HCT116 (cell line): ENCODE measurements around the gene SLC39A1. TPM values are rescaled to one million over a fixed set of nuclear protein-coding genes. Genes with fewer than 3 reads are reported as not detected.

Experiments used
- ATAC-seq: fragments of 200-7000 bp; cut with Tn5 transposase; 2 replicates; pipeline ENCODE4 v1.9.1; 2020; ENCODE audit warnings: mild to moderate bottlenecking, moderate library complexity
- BruUV-seq: library from RNA; stranded (reverse); fragments of 400-500 nt; replicated peaks from 2 replicates; lab custom pipeline; 2021; lab: Mats Ljungman, UMichigan
- CTCF ChIA-PET: fragments of 300-600 bp; sonication (Branson Sonifier 250); formaldehyde crosslinking; loops from one replicate; lab custom pipeline; 2021; ENCODE audit warnings: antibody characterized with exemption; lab: Charles Lee
- POLR2A ChIA-PET: fragments of 300-600, 350-600 bp; sonication (Branson Sonifier 250); formaldehyde crosslinking; loops from one replicate; lab custom pipeline; 2021; ENCODE audit warnings: antibody characterized with exemption; lab: Charles Lee
- RAD21 ChIA-PET, 2 experiments: fragments of 300-600 bp; sonication (Branson Sonifier 250); formaldehyde crosslinking; loops; one replicate each; lab custom pipeline; 2023; ENCODE audit warnings: low total read pairs in 2 of 2; ENCODE audit not compliant: uncharacterized antibody in 2 of 2, unreplicated experiment in 2 of 2, low non-redundant PET in 1 of 2; lab: Charles Lee
- DNase-seq: peaks from one replicate; pipeline ENCODE4 v3.0.0-alpha.2; 2010; ENCODE audit warnings: low read depth, low spot score
- H2AFZ ChIP-seq: fragments of 200-600 bp; shearing (Covaris generic), sonication (generic); 2 replicates; pipeline ENCODE4 v1.6.1; 2017; ENCODE audit warnings: low read depth, mixed run types, mixed read lengths, antibody characterized with exemption, low read length; ENCODE audit not compliant: poor library complexity, severe bottlenecking
- H3K27ac ChIP-seq: 2 replicates; pipeline ENCODE4 v1.5.1; 2012; ENCODE audit warnings: low read depth, low read length
- H3K27me3 ChIP-seq: fragments of 200-600 bp; sonication (generic); 2 replicates; pipeline ENCODE4 v1.6.1; 2016; ENCODE audit warnings: mixed run types, low read length, mixed read lengths; ENCODE audit not compliant: insufficient read depth
- H3K36me3 ChIP-seq, 2 experiments: fragments of 200-500 bp in 1 of 2; fragments of 200-600 bp in 1 of 2; sonication (Bioruptor generic) in 1 of 2; sonication (generic) in 1 of 2; 2 replicates each; pipeline versions ENCODE4 v1.5.1 to v1.6.1; 2014 to 2016; ENCODE audit warnings: low read length in 2 of 2, inconsistent platforms in 1 of 2, mixed read lengths in 1 of 2, mixed run types in 1 of 2; ENCODE audit not compliant: insufficient read depth in 2 of 2, control insufficient read depth in 1 of 2
- H3K4me1 ChIP-seq, 2 experiments: fragments of 200-600 bp in 1 of 2; sonication (generic) in 1 of 2; 2 replicates each; pipeline versions ENCODE4 v1.5.1 to v1.6.1; 2012 to 2017; ENCODE audit warnings: low read length in 2 of 2, inconsistent platforms in 1 of 2, mild to moderate bottlenecking in 1 of 2, mixed read lengths in 1 of 2, mixed run types in 1 of 2, moderate library complexity in 1 of 2; ENCODE audit not compliant: insufficient read depth in 2 of 2, control insufficient read depth in 1 of 2
- H3K4me2 ChIP-seq: fragments of 200-600 bp; sonication (generic); 2 replicates; pipeline ENCODE4 v1.6.1; 2017; ENCODE audit warnings: mixed run types, low read length, mixed read lengths
- H3K4me3 ChIP-seq, 2 experiments: fragments of 200-600 bp in 1 of 2; sonication (generic) in 1 of 2; replicated peaks in 1 of 2; 2 replicates each; pipeline ENCODE4 v1.5.1; 2011 to 2016; ENCODE audit warnings: low read length in 2 of 2, control low read depth in 1 of 2, low read depth in 1 of 2, mild to moderate bottlenecking in 1 of 2, mixed read lengths in 1 of 2, mixed run types in 1 of 2
- H3K79me2 ChIP-seq: fragments of 200-600 bp; sonication (generic); 2 replicates; pipeline ENCODE4 v1.6.1; 2017; ENCODE audit warnings: mild to moderate bottlenecking, mixed run types, low read length, moderate library complexity, mixed read lengths; ENCODE audit not compliant: insufficient read depth
- H3K9ac ChIP-seq: fragments of 200-600 bp; sonication (generic); 2 replicates; pipeline ENCODE4 v1.6.1; 2016; ENCODE audit warnings: low read length, mixed read lengths
- H3K9me2 ChIP-seq: fragments of 200-600 bp; sonication (generic), shearing (Covaris generic); 2 replicates; pipeline ENCODE4 v1.6.1; 2017; ENCODE audit warnings: mixed run types, mild to moderate bottlenecking, moderate library complexity; ENCODE audit not compliant: insufficient read depth
- H3K9me3 ChIP-seq, 2 experiments: fragments of 200-500 bp in 1 of 2; fragments of 200-600 bp in 1 of 2; sonication (Bioruptor generic) in 1 of 2; sonication (generic) in 1 of 2; 2 replicates each; pipeline ENCODE4 v1.6.1; 2014 to 2017; ENCODE audit warnings: low read length in 2 of 2, mixed read lengths in 2 of 2, inconsistent platforms in 1 of 2, low read depth in 1 of 2, mild to moderate bottlenecking in 1 of 2, mixed run types in 1 of 2, moderate library complexity in 1 of 2; ENCODE audit not compliant: control insufficient read depth in 1 of 2, insufficient read depth in 1 of 2
- H4K20me1 ChIP-seq: fragments of 200-600 bp; sonication (generic), shearing (Covaris generic); 2 replicates; pipeline ENCODE4 v1.6.1; 2017; ENCODE audit warnings: mixed run types, mild to moderate bottlenecking, moderate library complexity; ENCODE audit not compliant: insufficient read depth
- CBX3 ChIP-seq: IDR thresholded peaks from 2 replicates; pipeline ENCODE4 v1.6.1; 2012; ENCODE audit warnings: low read depth
- CEBPB ChIP-seq: IDR thresholded peaks from 2 replicates; pipeline ENCODE4 v1.6.1; 2012; ENCODE audit warnings: low read depth
- EGR1 ChIP-seq: IDR thresholded peaks from 2 replicates; pipeline ENCODE4 v1.6.1; 2012; ENCODE audit warnings: low read depth
- ELF1 ChIP-seq: IDR thresholded peaks from 2 replicates; pipeline ENCODE4 v1.6.1; 2012; ENCODE audit warnings: low read depth, borderline replicate concordance
- EZH2 ChIP-seq: fragments of 200-600 bp; sonication (generic); IDR thresholded peaks from 2 replicates; pipeline ENCODE4 v1.6.1; 2017; ENCODE audit warnings: antibody characterized with exemption, mixed run types
- EZH2phosphoT487 ChIP-seq: fragments of 200-600 bp; IDR thresholded peaks from 2 replicates; pipeline ENCODE4 v1.6.1; 2018; ENCODE audit warnings: antibody characterized with exemption, borderline replicate concordance
- FOSL1 ChIP-seq: IDR thresholded peaks from 2 replicates; pipeline ENCODE4 v1.6.1; 2012; ENCODE audit warnings: low read depth
- JUND ChIP-seq: IDR thresholded peaks from 2 replicates; pipeline ENCODE4 v1.6.1; 2012
- POLR2A ChIP-seq: IDR thresholded peaks from 2 replicates; pipeline ENCODE4 v1.7.0; 2011; ENCODE audit warnings: borderline replicate concordance; ENCODE audit not compliant: insufficient read depth, insufficient read length; ENCODE audit errors: extremely low read depth
- POLR2AphosphoS5 ChIP-seq: IDR thresholded peaks from 2 replicates; pipeline ENCODE4 v1.6.1; 2011; ENCODE audit warnings: mild to moderate bottlenecking, low read depth, low read length, moderate library complexity
- SIN3A ChIP-seq: IDR thresholded peaks from 2 replicates; pipeline ENCODE4 v1.6.1; 2012; ENCODE audit warnings: low read depth
- TCF7L2 ChIP-seq: IDR thresholded peaks from 2 replicates; pipeline ENCODE4 v1.7.0; 2011; ENCODE audit warnings: borderline replicate concordance, inconsistent platforms; ENCODE audit not compliant: insufficient read depth, insufficient read length; ENCODE audit errors: extremely low read depth
- ZNF274 ChIP-seq: fragments of 200-500 bp; sonication (Bioruptor generic); IDR thresholded peaks from 2 replicates; pipeline ENCODE4 v1.6.1; 2014; ENCODE audit warnings: mild to moderate bottlenecking, low read depth, low read length, inconsistent platforms
- intact Hi-C: fragments of 100-400 bp; cut with micrococcal nuclease; formaldehyde crosslinking; loops from 2 replicates; pipeline ENCODE4 v1.10.0; 2022
- total RNA-seq: library from RNA; stranded (reverse); gene quantifications from one replicate; pipeline ENCODE4 v1.2.1, GENCODE V29; 2021; ENCODE audit not compliant: unreplicated experiment
- TF ChIP-seq, protein P1 (sequence below), 3 experiments: fragments of 200-600 bp in 1 of 3; sonication (generic) in 1 of 3; IDR thresholded peaks in 2 of 3; conservative IDR thresholded peaks in 1 of 3; 2 replicates each; pipeline ENCODE4 v1.5.1; 2012 to 2017; ENCODE audit warnings: low read depth in 2 of 3, low read length in 2 of 3, antibody characterized with exemption in 1 of 3, borderline replicate concordance in 1 of 3, control low read depth in 1 of 3, mild to moderate bottlenecking in 1 of 3, mixed read lengths in 1 of 3, mixed run types in 1 of 3, moderate library complexity in 1 of 3; ENCODE audit not compliant: insufficient read depth in 1 of 3
- TF ChIP-seq, protein P2 (sequence below): IDR thresholded peaks from 2 replicates; pipeline ENCODE4 v1.6.1; 2012; ENCODE audit warnings: low read depth
- TF ChIP-seq, protein P3 (sequence below): IDR thresholded peaks from 2 replicates; pipeline ENCODE4 v1.6.1; 2011; ENCODE audit warnings: mild to moderate bottlenecking, low read length, moderate library complexity; ENCODE audit not compliant: insufficient replicate concordance; ENCODE audit errors: extremely low read depth
- TF ChIP-seq, protein P4 (sequence below): IDR thresholded peaks from 2 replicates; pipeline ENCODE4 v1.6.1; 2012

The SLC39A1 gene
- total RNA-seq, 1 experiment from 2014 or later: 51.5 TPM

DNA sequence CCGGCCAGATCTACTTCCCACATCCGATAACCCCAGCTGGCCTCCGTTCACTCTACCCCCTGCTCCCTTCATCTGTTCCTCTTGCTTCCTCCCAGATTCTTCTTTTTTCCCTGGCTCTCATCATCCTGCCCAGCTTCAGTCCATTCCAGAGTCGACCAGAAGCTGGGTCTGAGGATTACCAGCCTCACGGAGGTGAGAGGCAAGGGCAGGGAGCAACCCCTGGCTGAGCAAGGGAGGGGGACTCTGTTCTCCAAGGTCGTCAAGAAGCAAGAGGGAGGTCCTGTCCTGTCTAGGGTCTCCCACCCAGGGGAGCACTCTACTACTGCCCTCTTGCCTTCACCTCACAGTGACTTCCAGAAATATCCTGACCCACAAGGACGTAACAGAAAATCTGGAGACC lies 10.2 kb upstream of the SLC39A1 start:
- CTCF ChIA-PET: no interaction called here
- H4K20me1 ChIP-seq: no peaks in the 10 kb centered on the region
- no peak for TF ChIP-seq EZH2phosphoT487
- TF ChIP-seq, protein P1, sequence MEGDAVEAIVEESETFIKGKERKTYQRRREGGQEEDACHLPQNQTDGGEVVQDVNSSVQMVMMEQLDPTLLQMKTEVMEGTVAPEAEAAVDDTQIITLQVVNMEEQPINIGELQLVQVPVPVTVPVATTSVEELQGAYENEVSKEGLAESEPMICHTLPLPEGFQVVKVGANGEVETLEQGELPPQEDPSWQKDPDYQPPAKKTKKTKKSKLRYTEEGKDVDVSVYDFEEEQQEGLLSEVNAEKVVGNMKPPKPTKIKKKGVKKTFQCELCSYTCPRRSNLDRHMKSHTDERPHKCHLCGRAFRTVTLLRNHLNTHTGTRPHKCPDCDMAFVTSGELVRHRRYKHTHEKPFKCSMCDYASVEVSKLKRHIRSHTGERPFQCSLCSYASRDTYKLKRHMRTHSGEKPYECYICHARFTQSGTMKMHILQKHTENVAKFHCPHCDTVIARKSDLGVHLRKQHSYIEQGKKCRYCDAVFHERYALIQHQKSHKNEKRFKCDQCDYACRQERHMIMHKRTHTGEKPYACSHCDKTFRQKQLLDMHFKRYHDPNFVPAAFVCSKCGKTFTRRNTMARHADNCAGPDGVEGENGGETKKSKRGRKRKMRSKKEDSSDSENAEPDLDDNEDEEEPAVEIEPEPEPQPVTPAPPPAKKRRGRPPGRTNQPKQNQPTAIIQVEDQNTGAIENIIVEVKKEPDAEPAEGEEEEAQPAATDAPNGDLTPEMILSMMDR (IDR thresholded peaks at IDR 0.05 in 2 of 3, conservative IDR thresholded peaks at IDR 0.05 in 1 of 3; ENCODE audit: borderline replicate concordance in 1 of 3, insufficient read depth in 1 of 3, low read depth in 2 of 3, low read length in 2 of 3): no peak
- no peak for TF ChIP-seq JUND
- TF ChIP-seq POLR2A: no peak
- TF ChIP-seq CBX3: no peak
- TF ChIP-seq TCF7L2: no peak
- no peak for TF ChIP-seq FOSL1
- TF ChIP-seq EZH2: no peak
- TF ChIP-seq, protein P2, sequence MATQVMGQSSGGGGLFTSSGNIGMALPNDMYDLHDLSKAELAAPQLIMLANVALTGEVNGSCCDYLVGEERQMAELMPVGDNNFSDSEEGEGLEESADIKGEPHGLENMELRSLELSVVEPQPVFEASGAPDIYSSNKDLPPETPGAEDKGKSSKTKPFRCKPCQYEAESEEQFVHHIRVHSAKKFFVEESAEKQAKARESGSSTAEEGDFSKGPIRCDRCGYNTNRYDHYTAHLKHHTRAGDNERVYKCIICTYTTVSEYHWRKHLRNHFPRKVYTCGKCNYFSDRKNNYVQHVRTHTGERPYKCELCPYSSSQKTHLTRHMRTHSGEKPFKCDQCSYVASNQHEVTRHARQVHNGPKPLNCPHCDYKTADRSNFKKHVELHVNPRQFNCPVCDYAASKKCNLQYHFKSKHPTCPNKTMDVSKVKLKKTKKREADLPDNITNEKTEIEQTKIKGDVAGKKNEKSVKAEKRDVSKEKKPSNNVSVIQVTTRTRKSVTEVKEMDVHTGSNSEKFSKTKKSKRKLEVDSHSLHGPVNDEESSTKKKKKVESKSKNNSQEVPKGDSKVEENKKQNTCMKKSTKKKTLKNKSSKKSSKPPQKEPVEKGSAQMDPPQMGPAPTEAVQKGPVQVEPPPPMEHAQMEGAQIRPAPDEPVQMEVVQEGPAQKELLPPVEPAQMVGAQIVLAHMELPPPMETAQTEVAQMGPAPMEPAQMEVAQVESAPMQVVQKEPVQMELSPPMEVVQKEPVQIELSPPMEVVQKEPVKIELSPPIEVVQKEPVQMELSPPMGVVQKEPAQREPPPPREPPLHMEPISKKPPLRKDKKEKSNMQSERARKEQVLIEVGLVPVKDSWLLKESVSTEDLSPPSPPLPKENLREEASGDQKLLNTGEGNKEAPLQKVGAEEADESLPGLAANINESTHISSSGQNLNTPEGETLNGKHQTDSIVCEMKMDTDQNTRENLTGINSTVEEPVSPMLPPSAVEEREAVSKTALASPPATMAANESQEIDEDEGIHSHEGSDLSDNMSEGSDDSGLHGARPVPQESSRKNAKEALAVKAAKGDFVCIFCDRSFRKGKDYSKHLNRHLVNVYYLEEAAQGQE: no peak
- no peak for TF ChIP-seq CEBPB
- TF ChIP-seq POLR2AphosphoS5: no peak
- TF ChIP-seq, protein P3, sequence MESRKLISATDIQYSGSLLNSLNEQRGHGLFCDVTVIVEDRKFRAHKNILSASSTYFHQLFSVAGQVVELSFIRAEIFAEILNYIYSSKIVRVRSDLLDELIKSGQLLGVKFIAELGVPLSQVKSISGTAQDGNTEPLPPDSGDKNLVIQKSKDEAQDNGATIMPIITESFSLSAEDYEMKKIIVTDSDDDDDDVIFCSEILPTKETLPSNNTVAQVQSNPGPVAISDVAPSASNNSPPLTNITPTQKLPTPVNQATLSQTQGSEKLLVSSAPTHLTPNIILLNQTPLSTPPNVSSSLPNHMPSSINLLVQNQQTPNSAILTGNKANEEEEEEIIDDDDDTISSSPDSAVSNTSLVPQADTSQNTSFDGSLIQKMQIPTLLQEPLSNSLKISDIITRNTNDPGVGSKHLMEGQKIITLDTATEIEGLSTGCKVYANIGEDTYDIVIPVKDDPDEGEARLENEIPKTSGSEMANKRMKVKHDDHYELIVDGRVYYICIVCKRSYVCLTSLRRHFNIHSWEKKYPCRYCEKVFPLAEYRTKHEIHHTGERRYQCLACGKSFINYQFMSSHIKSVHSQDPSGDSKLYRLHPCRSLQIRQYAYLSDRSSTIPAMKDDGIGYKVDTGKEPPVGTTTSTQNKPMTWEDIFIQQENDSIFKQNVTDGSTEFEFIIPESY: no peak
- TF ChIP-seq SIN3A: no peak
- TF ChIP-seq EGR1: no peak
- TF ChIP-seq ELF1: no peak
- TF ChIP-seq, protein P4, sequence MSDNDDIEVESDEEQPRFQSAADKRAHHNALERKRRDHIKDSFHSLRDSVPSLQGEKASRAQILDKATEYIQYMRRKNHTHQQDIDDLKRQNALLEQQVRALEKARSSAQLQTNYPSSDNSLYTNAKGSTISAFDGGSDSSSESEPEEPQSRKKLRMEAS: no peak
- no peak for TF ChIP-seq ZNF274
- TF ChIP-seq, all 23 proteins: peak for 0
- no peaks in the 10 kb centered on the region for H3K27me3 ChIP-seq
- H3K4me2 ChIP-seq: no peak overlapping the region
- intact Hi-C loops: no loop called here
- ATAC-seq: no peak
- peaks cover under 1 to 15% of the 10 kb centered on the region in 2 experiments; a peak in 3 of 4 replicates for H3K4me1 ChIP-seq
- H3K9me3 ChIP-seq: no peaks in the 10 kb centered on the region
- no peak overlapping the region for H3K4me3 ChIP-seq
- peaks cover 9 to 26% of the 10 kb centered on the region in 2 experiments; a peak in 3 of 4 replicates for H3K36me3 ChIP-seq
- RAD21 ChIA-PET: no interaction called here
- no peaks in the 10 kb centered on the region for H3K9me2 ChIP-seq
- no peak for DNase-seq
- H3K79me2 ChIP-seq: peaks cover 20% of the 10 kb centered on the region
- no peak overlapping the region for H2AFZ ChIP-seq
- POLR2A ChIA-PET: interaction anchor here (1.4 kb wide), 1 partner anchor 10 kb away, joined by 3 read pairs; the partner anchor contains the start of gene SLC39A1
- H3K9ac ChIP-seq: no peak overlapping the region
- H3K27ac ChIP-seq: no peak overlapping the region
- no TSS peak for BruUV-seq
